SK-N-MC (cell line): Measurements from ENCODE around the gene DTD1.

ENCODE experiments used
- EZH2 ChIP-seq: fragments of 200-600 bp; sonication (generic); IDR thresholded peaks from one replicate; pipeline ENCODE4 v1.6.1; 2017; ENCODE audit warnings: antibody characterized with exemption
- POLR2AphosphoS5 ChIP-seq: IDR thresholded peaks from 2 replicates; pipeline ENCODE4 v1.6.1; 2012; ENCODE audit warnings: mild to moderate bottlenecking, low read depth, low read length, borderline replicate concordance

GRCh38 chr20:18585134-18585533, 2.7 kb upstream of the DTD1 start:
- TF ChIP-seq POLR2AphosphoS5 (no peak), EZH2 (no peak)
